HTR-8/SVneo (cell line): Measurements from ENCODE around the gene PRKACB.
A peak's percentile ranks its signal among the peaks of the same experiment; 100 is the strongest.
"Not testable (repeated sequence)": the region's sequence is repeated elsewhere in the genome, so short reads cannot be mapped to it uniquely, and the experiment has no call there.

Experiments used
- DNase-seq: peaks from one replicate; pipeline ENCODE4 v3.0.0; 2011; ENCODE audit warnings: low spot score, mixed read lengths; ENCODE audit not compliant: insufficient read length
- FAIRE-seq: peaks from 2 replicates; lab custom pipeline; 2011; peaks lifted over from hg19 to GRCh38; lab: Jason Lieb, UNC

PRKACB gene

GRCh38 chr1:84143796-84144565 lies at the start of gene PRKACB:
Gene PRKACB, plus strand, starts transcription at chr1:84144271. Its CDS starts 91 bp downstream, at chr1:84144362.
- no peak for FAIRE-seq

GRCh38 chr1:84095308-84095707 lies 48.8 kb upstream of the PRKACB start:
- DNase-seq, result no peak
- no peak for FAIRE-seq

More at GRCh38 chr1:84143796-84144565, at the start of gene PRKACB:
- no peak for DNase-seq

- FAIRE-seq (no peak), DNase-seq (no peak)
These were observed 47.9 kb upstream of the PRKACB start for GRCh38 chr1:84096176-84096575.

GRCh38 chr1:84101204-84101603 lies 42.9 kb upstream of the PRKACB start:
- FAIRE-seq, result no peak
- no peak for DNase-seq

GRCh38 chr1:84103197-84103992 lies 40.7 kb upstream of the PRKACB start:
- FAIRE-seq (peak; percentile 69), DNase-seq (peak; percentile 22)

GRCh38 chr1:84107538-84107937 lies 36.5 kb upstream of the PRKACB start:
- FAIRE-seq, DNase-seq: not testable (repeated sequence)

- DNase-seq (no peak), FAIRE-seq (no peak)
These were observed 36.1 kb upstream of the PRKACB start for GRCh38 chr1:84107955-84108354.

- FAIRE-seq (no peak), DNase-seq (no peak)
These were observed 35.0 kb upstream of the PRKACB start for GRCh38 chr1:84108900-84109578.

GRCh38 chr1:84110629-84111028 lies 33.4 kb upstream of the PRKACB start:
- DNase-seq (no peak), FAIRE-seq (no peak)

GRCh38 chr1:84116558-84116957 lies 27.5 kb upstream of the PRKACB start:
- no peak for FAIRE-seq
- DNase-seq, result no peak

GRCh38 chr1:84117868-84118267 lies 26.2 kb upstream of the PRKACB start:
- DNase-seq (no peak), FAIRE-seq (no peak)

GRCh38 chr1:84121360-84121759 lies 22.7 kb upstream of the PRKACB start:
- FAIRE-seq, result no peak
- DNase-seq, result no peak

GRCh38 chr1:84122780-84123382 lies 21.2 kb upstream of the PRKACB start:
- peak; percentile 9 for DNase-seq
- FAIRE-seq, result no peak

- FAIRE-seq, result no peak
These were observed 10.6 kb upstream of the PRKACB start for GRCh38 chr1:84133479-84133878.

GRCh38 chr1:84135341-84135740 lies 8.7 kb upstream of the PRKACB start:
- DNase-seq, result no peak
- no peak for FAIRE-seq

More at GRCh38 chr1:84133479-84133878, 10.6 kb upstream of the PRKACB start:
- DNase-seq, result no peak

GRCh38 chr1:84141182-84142003 lies 2.7 kb upstream of the PRKACB start:
- FAIRE-seq, result no peak

GRCh38 chr1:84145068-84145467 lies 997 bp downstream of the PRKACB start:
- no peak for DNase-seq
- no peak for FAIRE-seq

More at GRCh38 chr1:84141182-84142003, 2.7 kb upstream of the PRKACB start:
- no peak for DNase-seq

GRCh38 chr1:84146411-84147032 lies 2.5 kb downstream of the PRKACB start:
- no peak for FAIRE-seq
- peak; percentile 14 for DNase-seq

GRCh38 chr1:84148758-84149157 lies 4.7 kb downstream of the PRKACB start:
- FAIRE-seq (no peak), DNase-seq (no peak)
